PC-9 (cell line): ENCODE results near the gene RASAL2. TPM values are rescaled to one million over a fixed set of nuclear protein-coding genes. Genes with fewer than 3 reads are reported as not detected.

Experiments used
- BruUV-seq: library from RNA; stranded (reverse); fragments of 400-500 nt; replicated peaks from 2 replicates; lab custom pipeline; 2021; lab: Mats Ljungman, UMichigan
- CTCF ChIA-PET: fragments of 300-600 bp; sonication (Branson Sonifier 250); formaldehyde crosslinking; loops from one replicate; lab custom pipeline; 2022; ENCODE audit warnings: antibody characterized with exemption; lab: Charles Lee
- POLR2A ChIA-PET: fragments of 300-600 bp; sonication (Branson Sonifier 250); formaldehyde crosslinking; loops from one replicate; lab custom pipeline; 2022; ENCODE audit warnings: antibody characterized with exemption; ENCODE audit not compliant: unreplicated experiment; lab: Charles Lee
- DNase-seq, 2 experiments: peaks; one replicate each; pipeline versions ENCODE4 v3.0.0 to v3.0.0-alpha.2; 2015 to 2022; ENCODE audit warnings: mixed read lengths in 1 of 2
- H2AFZ ChIP-seq: fragments of 200-600 bp; sonication (generic); 2 replicates; pipeline ENCODE4 v1.8.1; 2017; ENCODE audit warnings: antibody characterized with exemption
- H3F3A ChIP-seq: fragments of 200-600 bp; sonication (generic); 2 replicates; pipeline ENCODE4 v1.8.1; 2017; ENCODE audit warnings: antibody characterized with exemption, mild to moderate bottlenecking, low read depth; ENCODE audit not compliant: insufficient read depth
- H3K27ac ChIP-seq: fragments of 200-600 bp; sonication (generic); 2 replicates; pipeline ENCODE4 v1.6.1; 2016; ENCODE audit warnings: mixed run types
- H3K27me3 ChIP-seq: fragments of 200-600 bp; sonication (generic); 2 replicates; pipeline ENCODE4 v1.6.1; 2016; ENCODE audit warnings: low read depth, mixed run types; ENCODE audit not compliant: insufficient read depth
- H3K36me3 ChIP-seq: fragments of 200-600 bp; sonication (generic); 2 replicates; pipeline ENCODE4 v1.6.1; 2016; ENCODE audit warnings: low read depth, mixed run types
- H3K4me1 ChIP-seq: fragments of 200-600 bp; sonication (generic); replicated peaks from 2 replicates; pipeline ENCODE4 v1.6.1; 2016; ENCODE audit warnings: mixed run types; ENCODE audit not compliant: insufficient read depth
- H3K4me2 ChIP-seq: fragments of 200-600 bp; sonication (generic); 2 replicates; pipeline ENCODE4 v1.6.1; 2017; ENCODE audit warnings: mixed run types
- H3K4me3 ChIP-seq: fragments of 200-600 bp; sonication (generic); 2 replicates; pipeline ENCODE4 v1.6.1; 2016; ENCODE audit warnings: mixed run types
- H3K79me2 ChIP-seq: fragments of 200-600 bp; sonication (generic); 2 replicates; pipeline ENCODE4 v1.6.1; 2017; ENCODE audit warnings: low read depth, mixed run types
- H3K9me2 ChIP-seq: fragments of 200-600 bp; sonication (generic); 2 replicates; pipeline ENCODE4 v1.8.1; 2017; ENCODE audit warnings: mild to moderate bottlenecking; ENCODE audit not compliant: insufficient read depth
- H3K9me3 ChIP-seq: fragments of 200-600 bp; sonication (generic); 2 replicates; pipeline ENCODE4 v1.8.1; 2016; ENCODE audit warnings: low read depth; ENCODE audit not compliant: insufficient read depth
- H4K20me1 ChIP-seq: fragments of 200-600 bp; sonication (generic); 2 replicates; pipeline ENCODE4 v1.8.1; 2017; ENCODE audit not compliant: insufficient read depth
- EZH2 ChIP-seq: fragments of 200-600 bp; sonication (generic); IDR thresholded peaks from 2 replicates; pipeline ENCODE4 v1.8.0; 2017; ENCODE audit warnings: antibody characterized with exemption, low read depth
- intact Hi-C: fragments of 100-400 bp; cut with micrococcal nuclease; formaldehyde crosslinking; loops from one replicate; pipeline ENCODE4 v1.10.0; 2022; ENCODE audit not compliant: unreplicated experiment
- total RNA-seq: library from RNA; stranded (reverse); gene quantifications from 2 replicates; pipeline ENCODE4 v1.2.3, GENCODE V29; 2021
- TF ChIP-seq, protein P1 (sequence below): fragments of 200-600 bp; sonication (generic); conservative IDR thresholded peaks from 2 replicates; pipeline ENCODE4 v1.6.1; 2017; ENCODE audit warnings: mixed run types, antibody characterized with exemption, mild to moderate bottlenecking, moderate library complexity

Gene RASAL2
- total RNA-seq, 1 experiment from 2014 or later: 54.1 TPM

DNA sequence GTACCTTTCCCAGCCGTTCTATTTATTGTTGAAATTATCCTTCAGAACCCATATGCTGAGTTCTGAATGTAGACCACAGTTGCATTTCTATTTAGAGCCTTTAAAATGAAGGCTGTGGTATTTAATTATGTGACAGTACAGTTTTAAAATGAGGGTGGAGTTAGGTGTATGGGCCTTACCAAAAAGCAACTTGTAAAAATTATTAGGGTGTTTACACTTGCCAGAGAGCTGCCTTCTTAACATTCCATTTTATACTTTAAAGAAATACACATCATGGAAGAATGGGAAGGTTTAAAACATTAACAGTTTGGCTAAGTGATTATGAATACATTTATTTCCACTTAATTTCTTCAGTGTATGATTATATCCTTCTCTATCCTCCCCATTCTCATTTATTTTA is 75.7 kb downstream of the RASAL2 start:
- 0 out of 2 replicates have a peak, but pooled peaks cover 4% of the 10 kb centered on the region for H3K4me1 ChIP-seq
- TF ChIP-seq EZH2: no peak
- TF ChIP-seq, protein P1, sequence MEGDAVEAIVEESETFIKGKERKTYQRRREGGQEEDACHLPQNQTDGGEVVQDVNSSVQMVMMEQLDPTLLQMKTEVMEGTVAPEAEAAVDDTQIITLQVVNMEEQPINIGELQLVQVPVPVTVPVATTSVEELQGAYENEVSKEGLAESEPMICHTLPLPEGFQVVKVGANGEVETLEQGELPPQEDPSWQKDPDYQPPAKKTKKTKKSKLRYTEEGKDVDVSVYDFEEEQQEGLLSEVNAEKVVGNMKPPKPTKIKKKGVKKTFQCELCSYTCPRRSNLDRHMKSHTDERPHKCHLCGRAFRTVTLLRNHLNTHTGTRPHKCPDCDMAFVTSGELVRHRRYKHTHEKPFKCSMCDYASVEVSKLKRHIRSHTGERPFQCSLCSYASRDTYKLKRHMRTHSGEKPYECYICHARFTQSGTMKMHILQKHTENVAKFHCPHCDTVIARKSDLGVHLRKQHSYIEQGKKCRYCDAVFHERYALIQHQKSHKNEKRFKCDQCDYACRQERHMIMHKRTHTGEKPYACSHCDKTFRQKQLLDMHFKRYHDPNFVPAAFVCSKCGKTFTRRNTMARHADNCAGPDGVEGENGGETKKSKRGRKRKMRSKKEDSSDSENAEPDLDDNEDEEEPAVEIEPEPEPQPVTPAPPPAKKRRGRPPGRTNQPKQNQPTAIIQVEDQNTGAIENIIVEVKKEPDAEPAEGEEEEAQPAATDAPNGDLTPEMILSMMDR: no peak
- H4K20me1 ChIP-seq: peaks cover 5% of the 10 kb centered on the region; the same call in 1 of the 2 replicates
- no peaks in the 10 kb centered on the region for H3K27me3 ChIP-seq
- H3F3A ChIP-seq: 0 out of 2 replicates have a peak, but pooled peaks cover 4% of the 10 kb centered on the region
- no peak overlapping the region for H2AFZ ChIP-seq
- H3K9me2 ChIP-seq: no peaks in the 10 kb centered on the region
- DNase-seq: no peak
- H3K9me3 ChIP-seq: no peaks in the 10 kb centered on the region
- H3K27ac ChIP-seq: no peak overlapping the region
- CTCF ChIA-PET: no interaction called here
- BruUV-seq: no TSS peak
- H3K4me3 ChIP-seq: no peak overlapping the region
- POLR2A ChIA-PET: no interaction called here
- H3K79me2 ChIP-seq: peaks cover 49% of the 10 kb centered on the region
- intact Hi-C loops: no loop called here
- H3K36me3 ChIP-seq: no peaks in the 10 kb centered on the region
- no peak overlapping the region for H3K4me2 ChIP-seq

DNA sequence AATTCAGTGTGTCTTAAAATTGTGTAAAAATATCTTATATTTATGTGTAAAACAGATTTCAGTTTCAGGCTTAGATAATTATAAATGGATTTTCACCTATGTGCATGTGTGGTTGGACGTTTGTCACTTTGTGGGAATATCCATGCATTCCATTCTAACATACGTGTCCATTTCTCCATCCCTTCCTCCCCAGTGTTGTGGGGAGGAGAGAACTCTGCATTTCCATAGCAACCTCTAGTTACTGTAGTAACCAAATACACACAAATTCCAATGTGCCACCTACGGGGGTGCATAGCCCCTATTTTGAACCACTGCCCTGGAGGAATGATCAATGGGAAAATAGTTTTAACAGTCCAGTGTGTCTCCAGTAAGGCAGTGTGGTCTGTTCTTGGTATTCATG is 79.0 kb downstream of the RASAL2 start:
- H2AFZ ChIP-seq: no peak overlapping the region
- H3K4me1 ChIP-seq: 0 out of 2 replicates have a peak, but pooled peaks cover 4% of the 10 kb centered on the region
- no peak for DNase-seq
- no peaks in the 10 kb centered on the region for H3K9me3 ChIP-seq
- no peak overlapping the region for H3K27ac ChIP-seq
- H3K4me3 ChIP-seq: no peak overlapping the region
- BruUV-seq: no TSS peak
- no peak overlapping the region for H3K4me2 ChIP-seq
- no peaks in the 10 kb centered on the region for H3K27me3 ChIP-seq
- H3K9me2 ChIP-seq: no peaks in the 10 kb centered on the region
- no peak for TF ChIP-seq EZH2
- TF ChIP-seq, protein P1: no peak
- peaks cover 72% of the 10 kb centered on the region for H3K79me2 ChIP-seq
- peaks cover 5% of the 10 kb centered on the region; the same call in 1 of the 2 replicates for H4K20me1 ChIP-seq
- ChIA-PET POLR2A (no interaction called here), CTCF (no interaction called here)
- intact Hi-C loops: no loop called here
- H3K36me3 ChIP-seq: no peaks in the 10 kb centered on the region
- H3F3A ChIP-seq: no peaks in the 10 kb centered on the region

DNA sequence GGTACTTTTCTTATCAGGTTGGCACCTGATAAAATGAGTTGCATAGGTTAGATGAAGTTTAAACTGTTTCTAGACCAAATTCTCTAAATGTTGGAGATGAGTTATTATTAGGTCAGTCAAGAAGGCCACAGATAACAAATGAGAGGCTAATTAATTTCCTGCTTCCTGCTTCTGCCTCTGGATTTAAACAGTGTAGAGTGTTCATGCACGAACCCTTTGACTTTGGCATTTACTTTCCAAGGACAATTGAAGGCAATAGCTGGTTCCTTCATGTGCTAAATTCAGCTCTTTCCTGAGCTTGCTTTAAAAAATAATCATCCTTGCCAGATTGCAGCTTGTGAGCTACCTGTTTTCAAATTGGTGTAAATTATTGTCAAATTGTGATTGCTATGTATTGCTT is 80.6 kb downstream of the RASAL2 start:
- Histone ChIP-seq H3K9me2 (no peaks in the 10 kb centered on the region), H3K27ac (no peak overlapping the region), H3F3A (no peaks in the 10 kb centered on the region; the same call in 1 of the 2 replicates), H3K9me3 (no peaks in the 10 kb centered on the region), H3K79me2 (peaks cover 85% of the 10 kb centered on the region), H4K20me1 (peaks cover 5% of the 10 kb centered on the region; the same call in 1 of the 2 replicates), H2AFZ (no peak overlapping the region), H3K4me3 (no peak overlapping the region), H3K36me3 (no peaks in the 10 kb centered on the region), H3K27me3 (no peaks in the 10 kb centered on the region), H3K4me1 (0 out of 2 replicates have a peak, but pooled peaks cover 4% of the 10 kb centered on the region), H3K4me2 (no peak overlapping the region)
- ChIA-PET CTCF (no interaction called here), POLR2A (interaction anchor here (0.9 kb wide), 1 partner anchor 49 kb away, joined by 6 read pairs; no protein-coding TSS in a partner anchor)
- TF ChIP-seq, protein P1: no peak
- no peak for TF ChIP-seq EZH2
- no TSS peak for BruUV-seq
- DNase-seq: no peak
- intact Hi-C loops: no loop called here
